ENCODE results near the gene ZFYVE28. TPM values are rescaled to one million over a fixed set of nuclear protein-coding genes. Genes with fewer than 3 reads are reported as not detected.

Gene ZFYVE28
- total and polyA plus RNA-seq, 2 of the 8 experiments (the other 6 are each of a cell fraction or from before 2014, with no cell fraction given) = 1.7 to 4.9 TPM

DNA sequence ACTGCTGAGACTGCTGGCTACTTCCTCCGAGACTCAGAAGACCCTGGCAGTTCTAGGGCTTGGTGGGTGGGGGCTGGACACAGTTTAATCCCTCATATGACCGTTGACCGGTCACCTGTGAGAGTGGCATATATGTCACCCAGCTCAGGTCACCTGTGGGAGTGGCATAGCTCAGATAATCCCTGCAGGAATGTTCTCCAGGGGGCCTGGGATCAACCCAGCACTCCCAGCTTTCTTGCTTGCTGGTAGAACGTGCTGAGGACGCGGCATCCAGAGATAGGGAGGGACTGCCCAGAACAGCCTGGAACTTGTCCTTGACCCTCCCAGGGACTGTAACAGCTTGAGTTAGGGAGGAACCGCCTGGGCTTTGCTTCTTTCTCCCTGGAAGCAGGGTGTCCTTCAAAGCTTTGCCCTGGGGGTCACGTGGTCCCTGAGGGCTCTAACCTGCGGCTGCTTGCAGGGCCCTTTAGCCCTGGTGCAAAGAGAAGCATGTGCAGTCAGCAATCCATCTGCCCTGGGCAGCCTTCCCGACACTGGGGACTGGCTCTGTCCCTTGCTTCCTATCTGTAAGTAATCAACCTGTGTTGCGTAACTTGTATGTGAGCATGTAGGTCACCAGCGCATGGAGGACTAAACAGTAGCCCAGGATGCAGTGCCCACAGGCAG is 55.3 kb downstream of the ZFYVE28 start:
- H3K4ac ChIP-seq (replicated peaks; ENCODE audit: insufficient read length, low read depth, low read length) = no peak overlapping the region
- H3K79me2 ChIP-seq (ENCODE audit: control insufficient read depth in 1 of 2, insufficient read depth in 2 of 2, low read length in 2 of 2) = no peaks in the 10 kb centered on the region
- no peak overlapping the region for H4K8ac ChIP-seq (ENCODE audit: extremely low read depth, insufficient read depth, low read length)
- H3K4me2 ChIP-seq (ENCODE audit: insufficient read depth in 1 of 2, low read depth in 2 of 2, low read length in 2 of 2) = no peak overlapping the region
- no peak overlapping the region for H2BK5ac ChIP-seq (ENCODE audit: low read depth, low read length)
- TF ChIP-seq POLR2A (IDR thresholded peaks at IDR 0.05; ENCODE audit: control extremely low read depth in 1 of 2, low read depth in 2 of 2, low read length in 2 of 2) (no peak), CEBPB (IDR thresholded peaks at IDR 0.05; ENCODE audit: low read depth, low read length) (peak; percentile 62; the same call in 1 of the 2 replicates)
- no peak overlapping the region for H4K91ac ChIP-seq (replicated peaks; ENCODE audit: insufficient read length, low read length)
- peaks cover 0 to 2% of the 10 kb centered on the region in 2 experiments for H4K20me1 ChIP-seq (replicated peaks in 1 of 2; ENCODE audit: control insufficient read depth in 1 of 2, insufficient read depth in 2 of 2, low read length in 2 of 2)
- no peak overlapping the region for H3K4me3 ChIP-seq (ENCODE audit: extremely low read depth in 1 of 4, insufficient read depth in 2 of 4, low read depth in 3 of 4, low read length in 4 of 4)
- WGBS, 2 experiments (ENCODE audit: extremely low coverage in 1 of 2, insufficient coverage in 1 of 2, insufficient read length in 1 of 2, insufficient replicate concordance in 2 of 2, low coverage in 1 of 2, low lambda C conversion rate in 2 of 2, missing lambda C conversion rate in 1 of 2) = 91% methylated on average over 12 of the region's 12 CpGs; no CpG with 5 or more reads in 1 of the 2 experiments
- H3K79me1 ChIP-seq (ENCODE audit: low read depth, low read length) = 0 out of 2 replicates have a peak, but pooled peaks cover 1% of the 10 kb centered on the region
- no peaks in the 10 kb centered on the region; the same call in 1 of the 2 replicates for H3K23me2 ChIP-seq (ENCODE audit: low read depth, low read length)
- no peak overlapping the region for H3K9ac ChIP-seq (replicated peaks in 1 of 4; ENCODE audit: extremely low read depth in 1 of 4, low read depth in 3 of 4, low read length in 3 of 4)
- H3K23ac ChIP-seq (ENCODE audit: insufficient read length) = no peak overlapping the region
- H3K14ac ChIP-seq (ENCODE audit: insufficient read length) = no peak overlapping the region
- H3K18ac ChIP-seq (ENCODE audit: extremely low read depth, low read length) = no peak overlapping the region
- H2BK20ac ChIP-seq (ENCODE audit: low read length) = no peak overlapping the region
- H2BK120ac ChIP-seq (replicated peaks; ENCODE audit: low read depth, low read length) = no peak overlapping the region
- no peak overlapping the region for H2AFZ ChIP-seq (ENCODE audit: low read length)
- POLR2A ChIA-PET (ENCODE audit: partially characterized antibody) = no interaction called here
- CTCF ChIA-PET (ENCODE audit: partially characterized antibody) = interaction anchor here (0.8 kb wide), 1 partner anchor 38 kb away, joined by 3 read pairs; no protein-coding TSS in a partner anchor
- no peak overlapping the region for H2BK15ac ChIP-seq (ENCODE audit: low read length)
- DNase-seq (ENCODE audit: low read depth in 1 of 2, low spot score in 2 of 2) = no peak
- no peak overlapping the region for H4K5ac ChIP-seq (ENCODE audit: insufficient read length, low read depth, low read length)
- no peaks in the 10 kb centered on the region for H3K9me3 ChIP-seq (ENCODE audit: insufficient read depth in 2 of 2, low read depth in 1 of 2, low read length in 1 of 2)
- no peak overlapping the region for H2BK12ac ChIP-seq (ENCODE audit: low read depth, low read length)
- no peak for FAIRE-seq
- H3K27me3 ChIP-seq (replicated peaks in 1 of 4; ENCODE audit: control insufficient read depth in 3 of 4, extremely low read depth in 1 of 4, insufficient read depth in 3 of 4, low read length in 3 of 4) = no peaks in the 10 kb centered on the region; a peak in 1 of 7 replicates
- no peaks in the 10 kb centered on the region for H3K36me3 ChIP-seq (ENCODE audit: control insufficient read depth in 2 of 4, insufficient read depth in 4 of 4, low read length in 3 of 4)
- H2AK5ac ChIP-seq (ENCODE audit: low read depth, low read length) = no peak overlapping the region
- no peak overlapping the region for H3K56ac ChIP-seq (replicated peaks; ENCODE audit: insufficient read length, low read depth, low read length)
- peaks cover 0 to 4% (median under 1%) of the 10 kb centered on the region in 4 experiments; a peak in 5 of 7 replicates for H3K4me1 ChIP-seq (replicated peaks in 1 of 4; ENCODE audit: control insufficient read depth in 3 of 4, insufficient read depth in 4 of 4, low read length in 3 of 4)
- H3K27ac ChIP-seq (ENCODE audit: low read depth, low read length) = no peak overlapping the region

All from H1 (cell line).